Measurements from ENCODE around the gene TBRG4.
A peak's percentile ranks its signal among the peaks of the same experiment; 100 is the strongest.
"Not testable (repeated sequence)": the region's sequence is repeated elsewhere in the genome, so short reads cannot be mapped to it uniquely, and the experiment has no call there.

The TBRG4 gene
- total RNA-seq = 34.6 to 84.1 (median 49.3) reads per million in 17 experiments

GRCh38 chr7:45111298-45112223, at the start of gene TBRG4:
Gene TBRG4 (minus strand): TSS chr7:45111697. CDS start chr7:45109237, 2,460 bp downstream.
- peak; percentile 98 to 99 (median 99) for DNase-seq

DNA sequence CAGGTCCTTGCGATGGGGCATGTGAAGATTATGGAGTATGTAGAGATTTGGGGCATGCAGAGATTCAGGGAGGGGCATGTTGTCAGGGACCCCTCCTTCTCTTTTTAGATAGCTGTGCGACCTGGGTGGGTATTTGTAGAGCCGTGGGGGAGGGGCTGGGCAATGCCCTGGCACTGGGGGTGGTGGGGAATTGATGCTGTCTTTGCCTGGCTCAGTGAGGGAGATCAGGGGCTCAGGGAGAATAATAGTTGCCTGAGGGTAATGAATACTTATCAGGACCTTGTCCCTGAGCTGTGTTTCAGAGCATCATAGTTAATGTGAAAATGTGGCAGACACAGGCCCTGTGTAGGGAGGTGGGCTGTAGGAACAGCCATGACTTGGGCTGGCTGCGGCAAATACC, 49.6 kb upstream of the TBRG4 start:
- DNase-seq = no peak

DNA sequence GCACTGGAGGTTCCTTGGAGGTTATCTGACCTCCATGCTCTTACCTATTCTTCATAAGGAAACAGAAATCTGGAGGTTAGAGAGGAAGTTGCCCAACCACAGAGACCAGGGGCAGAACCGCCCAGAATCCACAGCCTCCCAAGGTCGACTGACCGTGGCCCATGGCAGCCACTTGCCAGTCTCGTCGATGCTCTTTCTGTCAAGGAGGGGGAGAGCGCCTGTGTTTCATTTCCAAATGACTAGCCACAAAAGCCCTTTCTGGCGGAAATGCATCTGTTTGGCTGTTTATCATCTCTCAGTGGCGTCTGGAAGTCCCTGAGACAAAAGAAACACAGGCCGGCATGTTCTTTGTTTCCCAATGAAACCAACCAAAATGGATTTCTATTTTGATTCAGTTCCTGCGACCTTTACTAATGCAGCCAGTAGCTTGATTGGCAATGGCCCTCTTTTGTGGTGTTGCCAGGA, 49.0 kb upstream of the TBRG4 start:
- peak in 1 of 4 experiments; percentile 24 for DNase-seq

DNA sequence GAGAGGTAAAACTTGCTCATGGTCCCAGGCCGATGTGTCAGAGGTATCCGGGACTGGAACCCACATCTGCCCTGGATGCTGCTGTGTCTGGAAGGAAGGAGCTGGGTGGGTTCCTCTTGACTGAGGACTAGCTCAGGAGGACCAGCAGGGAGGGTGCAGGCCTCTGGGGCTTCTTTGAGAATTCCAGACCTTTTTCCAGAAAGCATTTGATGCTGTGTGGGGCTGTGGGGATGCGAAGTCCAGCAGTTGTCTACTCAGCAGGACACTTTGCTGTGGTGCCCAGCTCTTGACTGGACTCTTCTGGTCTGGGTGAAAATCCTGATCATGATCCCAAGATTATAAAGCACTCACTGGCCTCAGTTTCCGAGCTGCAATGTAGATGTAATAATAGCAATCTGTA, 47.8 kb upstream of the TBRG4 start:
- DNase-seq = no peak

- no peak for DNase-seq
These were observed 47.0 kb upstream of the TBRG4 start for GRCh38 chr7:45158471-45158870.

- DNase-seq = no peak
These were observed 46.3 kb upstream of the TBRG4 start, which contains the start of gene RAMP3 for GRCh38 chr7:45157653-45158401. Gene RAMP3 (plus strand): TSS chr7:45157791. CDS start chr7:45157829, 38 bp downstream.

DNA sequence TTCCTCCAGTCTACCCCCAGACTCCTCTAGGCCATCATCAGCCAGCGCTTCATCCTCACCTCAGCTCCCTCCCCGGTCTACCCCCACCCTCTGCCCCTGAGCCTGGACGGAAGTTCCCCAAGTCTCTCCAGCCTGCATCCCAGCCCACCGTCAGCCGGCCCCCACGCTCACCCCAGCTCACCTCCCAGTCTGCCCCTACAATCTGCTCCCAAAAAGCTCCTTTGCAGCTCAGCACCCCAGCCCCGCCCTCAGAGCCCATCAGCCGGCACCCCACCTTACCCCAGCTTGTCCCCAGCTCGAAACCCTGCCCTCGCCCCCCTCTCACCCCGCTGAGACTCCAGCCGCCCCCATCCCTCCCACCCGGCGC, 45.8 kb upstream of the TBRG4 start:
- DNase-seq = no peak

- no peak for DNase-seq
These were observed 45.2 kb upstream of the TBRG4 start for GRCh38 chr7:45156516-45157272.

DNA sequence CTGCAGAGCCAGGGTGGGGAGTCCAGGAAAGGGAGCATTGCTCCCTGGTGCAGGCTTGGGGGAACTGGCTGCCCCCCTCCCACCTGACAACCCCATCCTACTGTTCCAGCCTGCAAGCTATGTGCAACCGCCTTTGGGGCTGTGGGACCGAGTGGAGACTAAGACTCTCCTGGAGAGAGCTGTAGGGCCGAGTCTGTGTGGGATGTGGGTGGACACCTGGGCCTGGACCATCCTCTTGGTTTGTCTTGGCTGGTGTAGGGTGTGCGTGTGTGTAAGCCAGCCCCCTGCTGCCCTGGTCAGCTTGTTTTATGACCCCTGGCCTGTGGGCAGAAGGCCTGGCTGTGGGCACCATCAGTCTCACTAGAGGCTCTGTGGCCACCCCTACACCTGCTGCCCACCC, 44.4 kb upstream of the TBRG4 start:
- no peak for DNase-seq

- DNase-seq = no peak
These were observed 43.9 kb upstream of the TBRG4 start for GRCh38 chr7:45155357-45155900.

DNA sequence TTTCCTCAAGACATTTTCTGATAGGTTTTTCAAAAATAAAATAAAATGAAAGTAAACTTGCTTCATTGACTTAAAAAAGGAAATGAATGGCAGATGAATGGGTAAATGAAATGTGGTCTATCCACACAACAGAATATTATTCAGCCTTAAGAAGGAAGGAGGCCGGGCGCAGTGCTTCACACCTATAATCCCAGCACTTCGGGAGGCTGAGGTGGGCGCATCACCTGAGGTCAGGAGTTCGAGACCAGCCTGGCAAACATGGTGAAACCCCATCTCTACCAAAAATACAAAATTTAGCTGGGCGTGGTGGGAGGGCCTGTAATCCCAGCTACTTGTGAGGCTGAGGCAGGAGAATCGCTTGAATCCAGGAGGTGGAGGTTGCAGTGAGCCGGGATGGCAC, 42.4 kb upstream of the TBRG4 start:
- DNase-seq = not testable (repeated sequence)

GRCh38 chr7:45153233-45153632, 41.7 kb upstream of the TBRG4 start:
- no peak for DNase-seq

- DNase-seq = no peak
These were observed 40.5 kb upstream of the TBRG4 start for GRCh38 chr7:45151967-45152366.

DNA sequence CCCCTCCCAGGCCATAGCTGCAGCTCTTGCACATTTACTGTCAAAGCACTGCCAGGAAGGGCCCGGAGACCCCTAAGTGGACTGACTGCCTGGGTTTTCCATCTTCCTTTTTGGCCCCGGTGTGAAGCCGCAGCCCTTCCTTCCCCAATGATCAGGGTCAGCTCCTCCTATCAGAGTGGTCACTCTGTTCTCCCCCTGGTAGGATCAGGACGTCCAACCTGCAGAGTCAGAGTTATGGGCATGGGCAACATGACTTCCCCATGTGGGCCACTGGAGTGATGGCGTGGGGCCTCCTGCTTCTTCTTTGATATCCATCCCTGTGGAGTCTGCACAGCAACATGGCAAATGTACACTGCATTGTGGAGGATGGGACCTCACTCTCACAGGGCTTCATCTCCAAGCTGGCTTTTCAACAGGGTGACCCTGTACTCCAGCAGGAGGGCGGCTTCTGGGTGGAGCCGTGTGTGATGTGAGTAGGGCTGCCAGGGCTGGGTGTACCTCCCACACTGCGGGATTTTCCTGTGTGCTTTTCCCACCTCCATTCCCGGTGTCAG, 39.7 kb upstream of the TBRG4 start:
- DNase-seq = no peak

DNA sequence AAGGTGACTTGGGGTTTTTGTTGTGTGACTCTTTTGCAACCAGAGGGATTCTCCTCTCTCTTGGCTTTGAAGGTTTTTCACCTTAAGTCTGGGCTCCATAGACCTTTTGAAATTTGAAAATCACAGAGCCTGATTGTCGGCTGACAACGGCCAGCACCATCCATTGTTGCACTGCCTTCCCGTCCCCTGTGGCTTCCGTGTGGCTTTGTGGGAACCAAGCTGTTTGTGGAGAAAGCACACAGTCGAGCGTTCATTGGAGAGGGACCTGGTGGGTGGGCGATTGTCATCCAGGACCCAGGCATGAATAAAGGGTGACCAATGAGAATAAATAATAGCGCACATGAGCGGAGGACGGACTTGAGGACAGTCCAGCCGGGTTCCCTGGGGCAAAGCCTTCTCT, 38.7 kb upstream of the TBRG4 start:
- DNase-seq = no peak

GRCh38 chr7:45149606-45150005, 38.1 kb upstream of the TBRG4 start:
- no peak for DNase-seq

GRCh38 chr7:45148653-45148973, 37.1 kb upstream of the TBRG4 start:
- no peak for DNase-seq

DNA sequence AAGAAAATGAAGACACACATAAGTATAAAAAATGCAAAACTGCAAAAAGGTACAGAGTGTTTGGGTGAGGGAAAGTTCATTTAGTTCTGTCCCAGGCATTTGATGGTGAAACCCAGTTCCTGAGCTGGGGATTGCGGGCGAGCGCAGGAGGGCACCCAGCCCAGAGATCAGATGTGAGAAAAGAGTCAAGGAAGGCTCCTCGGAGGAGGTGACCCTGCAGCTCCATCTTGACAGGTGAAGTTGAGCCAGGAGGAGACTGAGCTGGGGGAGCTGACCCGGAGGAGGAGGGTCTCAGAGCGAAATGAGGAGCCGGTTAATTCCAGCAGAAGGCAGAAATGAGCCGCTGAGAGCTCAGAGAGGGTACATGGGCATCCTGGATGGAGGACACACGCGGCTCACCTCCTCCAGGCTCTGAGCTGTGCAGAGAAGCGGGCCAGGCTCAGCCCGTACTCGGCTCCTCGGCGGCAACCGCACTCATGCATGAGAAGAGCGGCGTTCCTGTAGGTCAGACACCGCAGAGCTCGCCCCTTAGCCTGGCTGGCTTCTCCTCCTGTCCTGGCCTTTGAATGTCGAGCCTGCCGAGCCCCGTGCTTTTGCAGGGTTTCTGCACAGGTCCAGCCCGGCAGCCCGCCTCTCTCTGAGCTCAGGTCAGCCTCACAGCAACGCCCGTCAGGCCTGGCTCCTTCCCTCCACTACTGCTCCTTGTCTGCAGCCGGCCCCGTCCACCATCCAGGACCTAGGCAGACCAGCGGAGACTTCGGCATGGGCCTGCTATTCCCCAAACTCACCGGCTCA, 36.6 kb upstream of the TBRG4 start:
- no peak for DNase-seq

DNA sequence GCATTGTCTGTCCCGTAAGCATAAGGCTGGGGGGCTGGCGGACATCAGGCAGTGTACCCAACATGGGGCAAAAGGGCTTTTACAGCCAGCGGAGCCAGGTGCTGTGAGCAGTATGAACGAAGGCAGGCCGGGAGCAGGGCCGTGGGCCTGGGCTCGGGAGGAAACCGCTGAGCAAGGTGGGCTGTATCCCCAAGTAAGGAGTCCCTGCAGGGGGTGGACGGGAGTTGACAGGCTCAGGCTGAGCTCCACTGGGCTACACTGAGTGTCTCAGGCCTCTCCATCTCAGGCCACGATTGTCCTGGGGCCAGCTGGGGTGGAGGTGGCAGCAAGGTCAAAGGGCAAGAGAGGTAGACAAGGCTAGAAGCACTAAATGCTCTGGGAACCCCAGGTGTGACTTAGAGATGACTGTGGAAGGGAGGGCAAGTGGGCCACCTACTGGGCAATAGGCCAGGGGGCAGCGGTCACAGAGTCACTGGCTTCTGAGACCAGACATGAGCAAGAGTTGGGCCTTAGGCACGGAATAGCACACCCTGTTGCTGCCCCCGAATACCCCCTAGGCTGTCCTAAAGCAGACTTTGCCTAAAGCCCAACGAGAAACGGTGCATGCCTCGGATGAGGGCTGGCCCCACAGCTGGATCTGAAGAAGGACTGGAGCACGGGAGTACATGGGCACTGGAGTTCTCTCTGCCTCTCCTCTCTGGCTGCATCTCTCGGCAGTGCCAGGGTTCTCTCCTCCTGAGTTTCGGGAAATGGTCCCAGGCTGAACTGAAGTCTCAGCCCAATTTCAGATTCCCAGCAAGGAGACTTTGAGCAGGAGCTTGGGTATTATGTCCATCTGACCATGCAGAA, 35.3 kb upstream of the TBRG4 start:
- no peak for DNase-seq

GRCh38 chr7:45145881-45146280, 34.4 kb upstream of the TBRG4 start:
- DNase-seq = no peak
